GM12873 (cell line): ENCODE results near the gene LIMCH1.

Experiments used
- CTCF ChIP-seq: IDR thresholded peaks from 2 replicates; pipeline ENCODE4 v1.5.1; 2012; ENCODE audit warnings: low read depth, mild to moderate bottlenecking, moderate library complexity, low read length, control low read depth; ENCODE audit not compliant: insufficient read depth; ENCODE audit errors: missing control alignments

The LIMCH1 gene

DNA sequence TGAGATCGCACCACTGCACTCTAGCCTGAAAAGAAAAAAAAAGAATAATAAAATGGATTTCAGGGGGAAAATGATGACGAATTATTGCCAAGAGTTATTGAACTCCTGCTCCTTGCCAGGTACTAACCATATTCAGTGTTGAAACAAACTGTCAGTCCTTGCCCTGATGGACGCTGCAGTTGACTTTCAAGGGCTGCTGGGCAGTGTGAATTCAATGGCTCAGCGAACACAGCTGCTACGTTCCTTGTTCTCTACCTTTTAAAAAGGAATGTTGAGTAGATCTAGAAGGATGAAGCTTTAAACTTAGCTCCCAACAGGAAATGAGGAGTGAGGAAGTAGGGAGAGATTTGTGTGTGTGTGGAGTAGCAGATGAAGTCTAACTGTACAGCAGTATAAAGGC is 2.7 kb downstream of the LIMCH1 start:
- TF ChIP-seq CTCF: no peak

GRCh38 chr4:41541687-41542094 is 3.7 kb downstream of the LIMCH1 start:
- TF ChIP-seq CTCF: no peak

GRCh38 chr4:41542526-41543275 is 4.7 kb downstream of the LIMCH1 start:
- no peak for TF ChIP-seq CTCF

GRCh38 chr4:41545238-41545637 is 7.3 kb downstream of the LIMCH1 start:
- TF ChIP-seq CTCF: no peak

DNA sequence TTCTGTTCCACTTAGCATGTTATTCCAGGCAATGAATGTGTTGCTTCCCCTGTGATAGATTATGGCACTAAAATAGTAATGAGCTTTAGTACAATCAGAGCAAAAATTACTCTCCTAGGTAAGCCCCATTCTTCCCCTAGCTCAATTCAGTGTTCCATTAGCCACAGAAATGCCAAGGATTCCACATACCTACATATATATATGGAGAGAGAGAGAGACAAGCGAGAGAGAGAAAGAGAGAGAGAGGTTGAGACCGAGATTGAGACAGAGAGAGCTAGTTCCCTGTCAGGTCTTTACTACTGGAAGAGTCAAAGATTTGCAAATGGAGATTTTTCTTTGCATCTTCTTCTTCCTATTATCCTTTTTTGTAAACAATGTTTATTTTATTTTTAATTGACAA is 8.7 kb downstream of the LIMCH1 start:
- no peak for TF ChIP-seq CTCF

- no peak for TF ChIP-seq CTCF
Measured at GRCh38 chr4:41548305-41548880, 10.4 kb downstream of the LIMCH1 start.

- TF ChIP-seq CTCF: no peak
Measured at GRCh38 chr4:41549478-41549877, 11.5 kb downstream of the LIMCH1 start.
